CD4-positive, alpha-beta T cell (primary cell): ENCODE data around the gene SH3TC2. TPM values are rescaled to one million over a fixed set of nuclear protein-coding genes. Genes with fewer than 3 reads are reported as not detected.

Source experiments
- ATAC-seq: fragments of 200-7000 bp; cut with Tn5 transposase; one replicate; pipeline ENCODE4 v1.10.0; 2022; ENCODE audit warnings: mild to moderate bottlenecking; ENCODE audit not compliant: poor library complexity
- CTCF ChIA-PET: fragments of 350-600 bp; sonication (Branson Sonifier 250); formaldehyde crosslinking; loops from one replicate; lab custom pipeline; 2021; ENCODE audit warnings: antibody characterized with exemption, inconsistent platforms; lab: Charles Lee
- POLR2A ChIA-PET: fragments of 350-600 bp; sonication (Branson Sonifier 250); formaldehyde crosslinking; loops from one replicate; lab custom pipeline; 2021; ENCODE audit warnings: antibody characterized with exemption, inconsistent platforms; lab: Charles Lee
- DNase-seq, 14 experiments: peaks; one replicate each; pipeline ENCODE4 v3.0.0-alpha.2; 2013 to 2020; ENCODE audit warnings: mixed read lengths in 2 of 14
- H3K27ac ChIP-seq, 2 donors: one replicate each; pipeline versions ENCODE4 v1.5.1 to v1.7.0; 2013; ENCODE audit warnings: low read length in 2 of 2, low read depth in 1 of 2, mild to moderate bottlenecking in 1 of 2
- H3K27me3 ChIP-seq, 2 experiments: 1 replicate in 1 of 2; 2 replicates in 1 of 2; pipeline versions ENCODE4 v1.6.1 to v1.7.0; 2013; ENCODE audit warnings: low read length in 2 of 2, control low read depth in 1 of 2, mild to moderate bottlenecking in 1 of 2, moderate library complexity in 1 of 2; ENCODE audit not compliant: insufficient read depth in 2 of 2, control insufficient read depth in 1 of 2
- H3K36me3 ChIP-seq: one replicate; pipeline ENCODE4 v1.6.1; 2013; ENCODE audit warnings: low read length, control low read depth; ENCODE audit not compliant: insufficient read depth
- H3K4me1 ChIP-seq: one replicate; pipeline ENCODE4 v1.6.1; 2013; ENCODE audit warnings: low read length, control low read depth; ENCODE audit not compliant: insufficient read depth
- H3K4me3 ChIP-seq: one replicate; pipeline ENCODE4 v1.5.1; 2013; ENCODE audit warnings: mild to moderate bottlenecking, low read length, moderate library complexity
- H3K9me3 ChIP-seq, 2 experiments: 1 replicate in 1 of 2; 2 replicates in 1 of 2; pipeline versions ENCODE4 v1.6.1 to v1.7.0; 2013; ENCODE audit warnings: low read length in 2 of 2, mild to moderate bottlenecking in 2 of 2, control low read depth in 1 of 2, moderate library complexity in 1 of 2; ENCODE audit not compliant: control insufficient read depth in 1 of 2, insufficient read depth in 1 of 2
- H3K27ac Mint-ChIP-seq: one replicate; pipeline ENCODE4 v1.8.0; 2020; ENCODE audit warnings: mixed read lengths
- H3K27me3 Mint-ChIP-seq: one replicate; pipeline ENCODE4 v1.8.0; 2021; ENCODE audit warnings: mixed read lengths
- H3K36me3 Mint-ChIP-seq: one replicate; pipeline ENCODE4 v1.8.0; 2021; ENCODE audit warnings: low read depth, mixed read lengths
- H3K4me1 Mint-ChIP-seq: one replicate; pipeline ENCODE4 v1.8.0; 2021; ENCODE audit warnings: low read depth, mixed read lengths
- H3K4me3 Mint-ChIP-seq: one replicate; pipeline ENCODE4 v1.8.0; 2020; ENCODE audit warnings: mild to moderate bottlenecking, mixed read lengths
- H3K9me3 Mint-ChIP-seq: one replicate; pipeline ENCODE4 v1.8.0; 2020; ENCODE audit warnings: mixed read lengths
- intact Hi-C, 2 experiments: fragments of 100-400 bp; cut with DNase I in 1 of 2; cut with micrococcal nuclease in 1 of 2; formaldehyde crosslinking; loops; one replicate each; pipeline versions ENCODE4 v1.15.1 to v1.9.0; 2023 to 2025; cut with DNase I, micrococcal nuclease
- total RNA-seq, 174 experiments: library from RNA in 2 of 174; stranded (reverse) in 2 of 174; gene quantifications; one replicate each; pipeline ENCODE4 v1.2.3 and lab custom pipeline; 2021 to 2026
- TF ChIP-seq, protein P1 (sequence below): fragments of 200-600 bp; IDR thresholded peaks from one replicate; pipeline ENCODE4 v1.8.0; 2022; ENCODE audit warnings: antibody characterized with exemption, mild to moderate bottlenecking

The SH3TC2 gene
- total RNA-seq, 2 experiments from 2014 or later = not detected

DNA sequence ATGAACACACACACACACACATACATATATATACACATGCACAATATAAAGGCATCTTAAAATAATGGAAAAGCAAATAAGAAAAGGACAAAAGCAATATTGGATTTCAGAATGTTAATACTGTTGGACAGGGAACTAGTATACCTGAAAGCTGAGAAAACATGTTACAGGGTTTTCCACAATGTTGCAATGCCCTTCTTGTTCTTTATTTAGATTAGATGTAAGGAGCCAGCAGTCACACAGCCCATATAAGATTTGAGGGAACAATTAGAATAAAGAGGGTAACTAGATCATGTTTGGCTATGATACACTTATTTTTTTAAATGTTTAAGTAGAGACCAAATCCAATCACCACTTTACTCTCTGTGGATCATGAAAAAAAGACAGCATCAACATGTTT is 61.7 kb downstream of the SH3TC2 start:
- Histone ChIP-seq H3K36me3 (no peaks in the 10 kb centered on the region), H3K27me3 (peaks cover 0 to 5% of the 10 kb centered on the region in 2 experiments), H3K4me1 (no peaks in the 10 kb centered on the region), H3K9me3 (no peaks in the 10 kb centered on the region), H3K4me3 (no peak overlapping the region), H3K27ac (no peak overlapping the region)
- DNase-seq = no peak
- intact Hi-C loops = no loop called here
- ChIA-PET POLR2A (no interaction called here), CTCF (no interaction called here)
- H3K27me3 Mint-ChIP-seq = peaks cover 25% of the 10 kb centered on the region
- no peaks in the 10 kb centered on the region for H3K36me3 Mint-ChIP-seq
- TF ChIP-seq, protein P1, sequence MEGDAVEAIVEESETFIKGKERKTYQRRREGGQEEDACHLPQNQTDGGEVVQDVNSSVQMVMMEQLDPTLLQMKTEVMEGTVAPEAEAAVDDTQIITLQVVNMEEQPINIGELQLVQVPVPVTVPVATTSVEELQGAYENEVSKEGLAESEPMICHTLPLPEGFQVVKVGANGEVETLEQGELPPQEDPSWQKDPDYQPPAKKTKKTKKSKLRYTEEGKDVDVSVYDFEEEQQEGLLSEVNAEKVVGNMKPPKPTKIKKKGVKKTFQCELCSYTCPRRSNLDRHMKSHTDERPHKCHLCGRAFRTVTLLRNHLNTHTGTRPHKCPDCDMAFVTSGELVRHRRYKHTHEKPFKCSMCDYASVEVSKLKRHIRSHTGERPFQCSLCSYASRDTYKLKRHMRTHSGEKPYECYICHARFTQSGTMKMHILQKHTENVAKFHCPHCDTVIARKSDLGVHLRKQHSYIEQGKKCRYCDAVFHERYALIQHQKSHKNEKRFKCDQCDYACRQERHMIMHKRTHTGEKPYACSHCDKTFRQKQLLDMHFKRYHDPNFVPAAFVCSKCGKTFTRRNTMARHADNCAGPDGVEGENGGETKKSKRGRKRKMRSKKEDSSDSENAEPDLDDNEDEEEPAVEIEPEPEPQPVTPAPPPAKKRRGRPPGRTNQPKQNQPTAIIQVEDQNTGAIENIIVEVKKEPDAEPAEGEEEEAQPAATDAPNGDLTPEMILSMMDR = no peak
- no peak overlapping the region for H3K27ac Mint-ChIP-seq
- no peaks in the 10 kb centered on the region for H3K4me1 Mint-ChIP-seq
- ATAC-seq = no peak
- no peaks in the 10 kb centered on the region for H3K9me3 Mint-ChIP-seq
- H3K4me3 Mint-ChIP-seq = no peak overlapping the region

DNA sequence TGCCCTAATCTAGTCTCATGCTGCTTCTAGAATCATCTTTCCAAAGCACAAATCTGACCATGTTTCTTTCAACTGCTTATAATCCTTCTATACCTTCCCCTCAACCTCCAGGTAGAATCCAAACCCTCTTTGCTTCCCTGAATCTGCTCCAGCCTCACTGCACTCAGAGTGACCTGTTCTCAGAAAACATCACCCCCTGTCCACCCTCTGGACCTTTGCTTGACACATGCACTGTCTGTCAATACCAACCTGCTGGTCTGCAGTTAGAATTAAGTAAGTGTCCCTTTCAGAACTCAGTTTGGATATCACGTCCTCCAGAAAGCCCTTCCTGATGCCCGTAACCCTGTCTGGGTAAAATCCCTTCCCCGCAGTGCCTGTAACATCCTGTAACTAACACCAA is 63.1 kb downstream of the SH3TC2 start:
- Mint-ChIP-seq H3K27ac (no peak overlapping the region), H3K27me3 (peaks cover 25% of the 10 kb centered on the region), H3K36me3 (no peaks in the 10 kb centered on the region), H3K4me1 (no peaks in the 10 kb centered on the region), H3K4me3 (no peak overlapping the region), H3K9me3 (no peaks in the 10 kb centered on the region)
- Histone ChIP-seq H3K9me3 (no peaks in the 10 kb centered on the region), H3K27ac (no peak overlapping the region), H3K4me1 (no peaks in the 10 kb centered on the region), H3K36me3 (no peaks in the 10 kb centered on the region), H3K27me3 (peaks cover 0 to 5% of the 10 kb centered on the region in 2 experiments), H3K4me3 (no peak overlapping the region)
- ATAC-seq (no peak), DNase-seq (no peak)
- intact Hi-C loops = loop anchor here in 1 of 2 experiments (5.0 kb wide), 1 partner anchor 177 kb away; no protein-coding TSS in a partner anchor
- TF ChIP-seq, protein P1 = no peak
- POLR2A ChIA-PET = no interaction called here
- CTCF ChIA-PET = no interaction called here

DNA sequence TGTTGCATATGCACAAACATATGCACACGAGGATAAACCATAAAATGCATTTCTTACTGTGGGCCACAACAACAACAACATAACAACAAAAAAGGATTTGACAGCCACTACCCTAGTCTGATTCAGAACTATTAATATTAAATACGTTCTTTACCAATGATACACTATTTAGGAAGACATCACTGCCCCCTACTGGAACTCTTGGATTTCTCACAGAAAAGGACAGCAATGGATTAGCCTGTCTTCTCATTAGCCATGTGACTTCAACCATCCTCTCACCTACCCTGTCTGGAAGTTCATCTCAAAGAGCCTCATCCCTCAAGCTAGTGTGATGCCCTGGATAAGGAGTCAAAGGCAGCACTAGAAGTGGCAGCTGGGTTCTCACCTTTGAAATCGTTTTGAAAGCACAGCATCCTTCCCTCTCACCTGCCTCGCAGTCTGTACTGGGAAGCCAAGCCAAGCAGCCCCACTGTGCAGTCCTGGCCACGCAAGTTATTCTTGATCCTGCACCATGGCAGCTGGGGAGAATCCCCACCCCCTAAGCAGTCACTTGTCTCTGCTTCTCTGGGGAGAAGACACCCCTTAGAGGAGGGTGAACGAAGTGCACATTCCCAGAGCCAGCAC is 64.6 kb downstream of the SH3TC2 start:
- DNase-seq = peak in 5 of 14 experiments; percentile 5 to 73 (median 66)
- Mint-ChIP-seq H3K27ac (no peak overlapping the region), H3K4me1 (no peaks in the 10 kb centered on the region), H3K9me3 (no peaks in the 10 kb centered on the region), H3K27me3 (peaks cover 36% of the 10 kb centered on the region), H3K4me3 (no peak overlapping the region), H3K36me3 (no peaks in the 10 kb centered on the region)
- no peak for ATAC-seq
- CTCF ChIA-PET = no interaction called here
- intact Hi-C loops = loop anchor here (1.0 to 5.0 kb wide), 3 partner anchors 176 to 265 kb away; no protein-coding TSS in a partner anchor
- no peaks in the 10 kb centered on the region for H3K4me1 ChIP-seq
- TF ChIP-seq, protein P1 = peak; percentile 32
- H3K27ac ChIP-seq = no peak overlapping the region
- H3K27me3 ChIP-seq = no peaks in the 10 kb centered on the region
- H3K36me3 ChIP-seq = no peaks in the 10 kb centered on the region
- H3K4me3 ChIP-seq = no peak overlapping the region
- no peaks in the 10 kb centered on the region for H3K9me3 ChIP-seq
- POLR2A ChIA-PET = no interaction called here
